ACC112 (cell line): Measurements from ENCODE around the gene EEF1AKMT1.

Experiments used
- H2AFZ ChIP-seq: fragments of 200-600 bp; sonication (generic); one replicate; pipeline ENCODE4 v1.6.0; 2017; ENCODE audit warnings: antibody characterized with exemption, low read length; ENCODE audit not compliant: unreplicated experiment
- H3K27ac ChIP-seq: fragments of 200-600 bp; sonication (generic); 2 replicates; pipeline ENCODE4 v1.5.1; 2014; ENCODE audit warnings: low read depth, mild to moderate bottlenecking, antibody characterized with exemption, low read length, moderate library complexity
- H3K27me3 ChIP-seq: fragments of 200-600 bp; sonication (generic); 2 replicates; pipeline ENCODE4 v1.6.1; 2014; ENCODE audit warnings: mild to moderate bottlenecking, antibody characterized with exemption, low read length, moderate library complexity, mixed read lengths; ENCODE audit not compliant: insufficient read depth
- H3K36me3 ChIP-seq: fragments of 200-600 bp; sonication (generic); 2 replicates; pipeline ENCODE4 v1.6.1; 2016; ENCODE audit warnings: mild to moderate bottlenecking, antibody characterized with exemption, low read length, moderate library complexity, mixed read lengths; ENCODE audit not compliant: insufficient read depth
- H3K4me1 ChIP-seq: fragments of 200-600 bp; sonication (generic); one replicate; pipeline ENCODE4 v1.6.1; 2016; ENCODE audit warnings: low read length, mixed read lengths; ENCODE audit not compliant: insufficient read depth, unreplicated experiment, control insufficient read depth
- H3K4me3 ChIP-seq: fragments of 200-600 bp; sonication (generic); 2 replicates; pipeline ENCODE4 v1.5.1; 2014; ENCODE audit warnings: mild to moderate bottlenecking, low read depth, low read length
- H3K79me2 ChIP-seq: fragments of 200-600 bp; sonication (generic); one replicate; pipeline ENCODE4 v1.6.0; 2016; ENCODE audit warnings: low read length; ENCODE audit not compliant: control insufficient read depth, unreplicated experiment, insufficient read depth

EEF1AKMT1 gene

GRCh38 chr13:20679879-20680278, 93.9 kb downstream of the EEF1AKMT1 start:
- Histone ChIP-seq H3K27me3 (no peaks in the 10 kb centered on the region), H3K4me3 (no peak overlapping the region), H3K4me1 (peaks cover 15% of the 10 kb centered on the region), H3K79me2 (no peaks in the 10 kb centered on the region), H3K36me3 (no peaks in the 10 kb centered on the region), H2AFZ (no peak overlapping the region), H3K27ac (no peak overlapping the region)
